Lower lobe of right lung (tissue), 2 donors: ENCODE data around the gene FAM111A. TPM values are rescaled to one million over a fixed set of nuclear protein-coding genes. Genes with fewer than 3 reads are reported as not detected.
A peak's percentile ranks its signal among the peaks of the same experiment; 100 is the strongest.
"Not testable (repeated sequence)": the region's sequence is repeated elsewhere in the genome, so short reads cannot be mapped to it uniquely, and the experiment has no call there.

Experiments used
- ATAC-seq, 2 donors: fragments of 200-7000 bp; cut with Tn5 transposase; one replicate each; pipeline ENCODE4 v1.9.1; 2020 to 2022; ENCODE audit warnings: mild to moderate bottlenecking in 2 of 2, moderate library complexity in 2 of 2
- DNase-seq: peaks from one replicate; pipeline ENCODE4 v3.0.0-alpha.2; 2020
- H3K27ac ChIP-seq: fragments of 200-600 bp; one replicate; pipeline ENCODE4 v1.8.0; 2022
- H3K27me3 ChIP-seq: fragments of 200-600 bp; one replicate; pipeline ENCODE4 v1.8.0; 2022; ENCODE audit warnings: low read depth
- H3K36me3 ChIP-seq: fragments of 200-600 bp; one replicate; pipeline ENCODE4 v1.8.0; 2022; ENCODE audit warnings: mild to moderate bottlenecking
- H3K4me1 ChIP-seq: fragments of 200-600 bp; one replicate; pipeline ENCODE4 v1.8.0; 2022
- H3K4me3 ChIP-seq: fragments of 200-600 bp; one replicate; pipeline ENCODE4 v1.8.0; 2022; ENCODE audit warnings: mild to moderate bottlenecking
- H3K9me3 ChIP-seq: fragments of 200-600 bp; one replicate; pipeline ENCODE4 v1.8.0; 2022
- intact Hi-C: fragments of 100-400 bp; cut with DNase I; formaldehyde crosslinking; loops from one replicate; pipeline ENCODE4 v1.11.0; 2022
- long read RNA-seq: library from polyadenylated mRNA; unstranded; transcript quantifications from one replicate; pipeline ENCODE4 v2.0.0, GENCODE V29; 2021
- total RNA-seq: library from RNA; stranded (reverse); fragmentation: NEBNext Ultra II Directional; extraction: Animal tissue kit (Norgen Biotek cat#: 25700); gene quantifications from one replicate; pipeline ENCODE4 v1.2.1, GENCODE V29; 2021
- TF ChIP-seq, protein P1 (sequence below): fragments of 200-600 bp; IDR thresholded peaks from one replicate; pipeline ENCODE4 v1.8.0; 2022; ENCODE audit warnings: antibody characterized with exemption, mild to moderate bottlenecking
- donor health status: DM: no; HTN: yes; CAD: no; lungs with severe emphysema.

The FAM111A gene, protein sequence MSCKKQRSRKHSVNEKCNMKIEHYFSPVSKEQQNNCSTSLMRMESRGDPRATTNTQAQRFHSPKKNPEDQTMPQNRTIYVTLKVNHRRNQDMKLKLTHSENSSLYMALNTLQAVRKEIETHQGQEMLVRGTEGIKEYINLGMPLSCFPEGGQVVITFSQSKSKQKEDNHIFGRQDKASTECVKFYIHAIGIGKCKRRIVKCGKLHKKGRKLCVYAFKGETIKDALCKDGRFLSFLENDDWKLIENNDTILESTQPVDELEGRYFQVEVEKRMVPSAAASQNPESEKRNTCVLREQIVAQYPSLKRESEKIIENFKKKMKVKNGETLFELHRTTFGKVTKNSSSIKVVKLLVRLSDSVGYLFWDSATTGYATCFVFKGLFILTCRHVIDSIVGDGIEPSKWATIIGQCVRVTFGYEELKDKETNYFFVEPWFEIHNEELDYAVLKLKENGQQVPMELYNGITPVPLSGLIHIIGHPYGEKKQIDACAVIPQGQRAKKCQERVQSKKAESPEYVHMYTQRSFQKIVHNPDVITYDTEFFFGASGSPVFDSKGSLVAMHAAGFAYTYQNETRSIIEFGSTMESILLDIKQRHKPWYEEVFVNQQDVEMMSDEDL
- 68.4 TPM for total RNA-seq
- long read RNA-seq, partial matches to known transcripts, result 9 of 42 reads
- long read RNA-seq, other reads (novel, unspliced or antisense), result 28 of 42 reads

DNA sequence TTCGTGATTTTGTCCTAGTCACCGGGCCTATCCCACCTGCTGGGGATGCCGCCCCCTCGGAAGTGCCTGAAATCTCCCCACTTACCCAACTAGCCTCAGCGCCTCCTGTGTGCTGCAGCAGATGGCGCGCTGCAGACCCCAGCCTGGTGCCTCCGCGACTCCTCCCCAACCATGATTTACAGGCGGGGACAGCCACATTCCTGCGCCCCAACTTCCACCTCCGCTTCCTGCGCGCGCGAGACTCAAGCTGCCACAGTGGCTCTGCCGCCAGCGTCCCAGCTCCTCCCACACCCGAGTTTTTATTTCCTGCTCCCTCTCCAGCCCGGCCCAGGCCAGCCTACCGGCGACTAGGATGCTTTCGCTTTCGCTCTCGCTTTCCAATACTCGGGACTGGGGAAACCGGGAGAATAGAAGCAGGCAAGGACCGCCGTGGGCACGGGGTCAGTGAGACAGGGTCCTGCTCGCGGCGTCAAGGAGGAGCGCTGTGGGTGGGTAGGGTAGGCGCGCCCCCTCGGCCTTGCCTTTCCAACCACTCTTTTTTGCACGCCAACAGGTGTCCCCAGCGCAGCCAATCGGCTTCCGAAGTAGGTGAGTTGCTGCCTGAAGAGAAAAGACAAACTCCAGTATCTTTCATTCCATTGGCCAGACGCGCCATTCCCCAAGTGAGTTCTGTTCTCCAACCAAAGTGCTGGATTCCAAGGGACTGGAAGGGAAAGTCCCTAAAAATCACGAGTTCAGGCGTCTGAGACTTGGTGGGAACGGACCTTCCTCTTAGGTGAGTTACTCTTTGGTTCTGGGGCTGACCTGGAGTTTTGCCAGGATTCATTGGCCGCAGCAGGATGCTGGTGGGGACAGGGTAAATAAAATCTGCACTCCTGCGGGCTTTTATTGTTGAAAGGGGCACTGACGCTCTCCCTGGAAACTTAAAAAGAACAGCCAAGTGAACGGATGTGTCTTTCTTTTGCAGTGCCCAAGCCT, at the start of gene FAM111A:
FAM111A (plus strand) TSS at position 327 of the 978 bp plus-strand sequence. CDS start 6,017 bp downstream, outside the sequence.
- Histone ChIP-seq H3K4me3 (peak within 1 kb of the TSS; percentile 81), H3K27me3 (no peaks in the 10 kb centered on the region), H3K4me1 (peaks cover 35% of the 10 kb centered on the region), H3K9me3 (no peaks in the 10 kb centered on the region), H3K27ac (peak within 1 kb of the TSS; percentile 96), H3K36me3 (peaks cover 27% of the 10 kb centered on the region)
- ATAC-seq, result peak; percentile 96 to 97
- intact Hi-C loops, result no loop called here
- DNase-seq, result peak; percentile 95
- TF ChIP-seq, protein P1, sequence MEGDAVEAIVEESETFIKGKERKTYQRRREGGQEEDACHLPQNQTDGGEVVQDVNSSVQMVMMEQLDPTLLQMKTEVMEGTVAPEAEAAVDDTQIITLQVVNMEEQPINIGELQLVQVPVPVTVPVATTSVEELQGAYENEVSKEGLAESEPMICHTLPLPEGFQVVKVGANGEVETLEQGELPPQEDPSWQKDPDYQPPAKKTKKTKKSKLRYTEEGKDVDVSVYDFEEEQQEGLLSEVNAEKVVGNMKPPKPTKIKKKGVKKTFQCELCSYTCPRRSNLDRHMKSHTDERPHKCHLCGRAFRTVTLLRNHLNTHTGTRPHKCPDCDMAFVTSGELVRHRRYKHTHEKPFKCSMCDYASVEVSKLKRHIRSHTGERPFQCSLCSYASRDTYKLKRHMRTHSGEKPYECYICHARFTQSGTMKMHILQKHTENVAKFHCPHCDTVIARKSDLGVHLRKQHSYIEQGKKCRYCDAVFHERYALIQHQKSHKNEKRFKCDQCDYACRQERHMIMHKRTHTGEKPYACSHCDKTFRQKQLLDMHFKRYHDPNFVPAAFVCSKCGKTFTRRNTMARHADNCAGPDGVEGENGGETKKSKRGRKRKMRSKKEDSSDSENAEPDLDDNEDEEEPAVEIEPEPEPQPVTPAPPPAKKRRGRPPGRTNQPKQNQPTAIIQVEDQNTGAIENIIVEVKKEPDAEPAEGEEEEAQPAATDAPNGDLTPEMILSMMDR, result peak; percentile 30

DNA sequence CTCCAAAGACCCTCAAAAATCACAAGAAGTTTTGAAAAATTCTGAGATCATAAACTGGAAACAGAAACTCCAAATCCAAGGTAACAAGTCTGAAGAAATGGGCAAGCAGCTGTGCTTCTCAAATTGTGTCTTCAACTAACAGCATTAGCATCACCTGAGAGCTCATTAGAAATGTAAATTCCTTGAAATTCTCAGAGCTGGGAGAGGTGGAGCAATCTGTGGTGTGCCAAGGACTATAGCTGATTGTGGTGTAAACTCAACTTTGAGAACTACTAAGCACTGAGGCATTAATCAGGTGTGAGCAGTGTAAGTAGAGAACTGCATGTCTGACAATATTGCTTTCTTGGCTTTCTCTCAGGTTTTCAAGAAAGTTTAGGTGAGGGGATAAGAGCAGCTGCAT, 49.1 kb upstream of the FAM111A start:
- intact Hi-C loops, H3K9me3 ChIP-seq, H3K36me3 ChIP-seq, H3K27me3 ChIP-seq, H3K4me3 ChIP-seq, H3K4me1 ChIP-seq, DNase-seq, H3K27ac ChIP-seq, ATAC-seq: not testable (repeated sequence)

DNA sequence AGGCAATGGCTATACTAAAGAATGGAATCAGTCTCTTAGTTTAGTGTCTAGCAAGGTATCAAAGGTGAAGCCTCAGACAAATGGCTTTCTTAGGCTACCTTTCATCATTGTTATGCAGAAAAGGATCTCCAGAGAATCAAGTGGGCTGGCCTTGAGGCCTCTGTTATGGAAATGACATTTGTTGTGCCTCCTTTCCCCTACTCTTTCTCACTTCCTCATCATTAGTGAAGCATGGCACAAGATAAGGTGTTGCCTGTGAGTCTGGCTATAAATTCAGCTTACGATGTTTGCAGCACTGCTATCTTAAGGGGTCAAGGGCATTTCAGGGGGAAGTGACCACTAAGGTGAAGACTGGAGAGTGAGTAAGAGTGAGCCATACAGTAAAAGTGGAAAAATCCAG, 47.4 kb upstream of the FAM111A start:
- intact Hi-C loops, H3K9me3 ChIP-seq, ATAC-seq, H3K27me3 ChIP-seq, H3K4me1 ChIP-seq, H3K27ac ChIP-seq, H3K36me3 ChIP-seq, DNase-seq, H3K4me3 ChIP-seq: not testable (repeated sequence)

DNA sequence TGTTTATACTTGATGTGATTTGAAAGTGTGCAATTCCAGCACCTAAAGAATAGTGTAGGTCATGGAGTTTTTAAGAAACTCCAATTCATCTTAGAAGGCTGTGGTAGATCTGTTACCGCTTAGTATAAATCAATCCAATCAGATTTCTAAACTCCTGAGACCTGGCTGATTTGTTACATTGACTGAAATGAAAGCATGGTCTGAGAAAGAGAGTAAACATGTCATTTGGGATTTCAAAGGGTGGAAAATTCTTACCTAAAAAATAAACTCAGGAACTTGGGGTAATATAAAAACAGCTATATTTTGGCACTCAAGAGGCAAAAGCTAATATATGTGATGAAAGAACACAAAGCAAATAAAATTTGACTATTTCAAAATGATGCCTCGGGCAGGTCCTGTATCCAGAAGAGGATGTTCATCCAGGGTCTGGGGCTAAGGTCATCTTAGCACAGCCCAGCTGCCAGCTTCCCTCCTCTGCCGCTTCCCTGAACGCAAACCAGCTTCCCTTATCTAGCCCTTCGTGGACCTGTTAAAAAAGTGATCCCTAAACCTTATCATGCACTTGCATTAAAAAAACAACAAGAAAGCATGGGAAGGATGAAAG, 46.6 kb upstream of the FAM111A start:
- H3K9me3 ChIP-seq, intact Hi-C loops, H3K4me1 ChIP-seq, DNase-seq, H3K27ac ChIP-seq, H3K4me3 ChIP-seq, H3K27me3 ChIP-seq, H3K36me3 ChIP-seq: not testable (repeated sequence)
- ATAC-seq, result peak in 1 of 2 donors; percentile 80

DNA sequence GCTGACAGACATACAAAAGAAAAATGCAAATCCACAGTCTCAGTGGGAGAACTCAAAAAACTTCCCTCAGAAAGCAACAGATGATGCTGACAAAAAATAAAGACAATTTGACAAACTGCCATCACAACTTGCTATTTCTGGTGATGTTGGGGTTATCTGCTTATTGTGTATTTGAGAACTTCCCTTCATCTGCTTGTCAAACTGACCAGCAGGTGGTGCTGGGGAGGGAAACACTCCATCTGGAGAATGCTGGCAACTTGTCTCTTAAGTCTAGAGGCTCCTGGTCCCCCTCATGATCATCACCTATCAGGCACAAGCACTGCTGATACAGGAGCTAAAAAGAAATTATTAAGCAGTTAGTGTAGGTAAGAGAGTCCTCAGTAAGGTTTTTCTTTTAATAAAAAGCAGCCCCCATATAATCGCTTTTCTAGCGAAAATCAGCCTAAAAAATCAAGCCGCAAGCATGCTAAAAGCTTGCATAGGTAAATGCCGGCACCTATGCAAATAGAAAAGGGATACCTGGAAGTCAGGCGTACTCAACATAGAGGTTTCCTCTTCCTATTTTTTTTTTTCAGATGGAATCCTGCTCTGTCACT, 45.4 kb upstream of the FAM111A start:
- Histone ChIP-seq H3K9me3 (no peaks in the 10 kb centered on the region), H3K4me3 (no peak overlapping the region), H3K27me3 (no peaks in the 10 kb centered on the region), H3K27ac (no peak overlapping the region), H3K4me1 (peaks cover 5% of the 10 kb centered on the region), H3K36me3 (no peaks in the 10 kb centered on the region)
- DNase-seq, result peak; percentile 57
- TF ChIP-seq, protein P1, result peak; percentile 72
- intact Hi-C loops, result no loop called here
- ATAC-seq, result peak; percentile 69 to 73

DNA sequence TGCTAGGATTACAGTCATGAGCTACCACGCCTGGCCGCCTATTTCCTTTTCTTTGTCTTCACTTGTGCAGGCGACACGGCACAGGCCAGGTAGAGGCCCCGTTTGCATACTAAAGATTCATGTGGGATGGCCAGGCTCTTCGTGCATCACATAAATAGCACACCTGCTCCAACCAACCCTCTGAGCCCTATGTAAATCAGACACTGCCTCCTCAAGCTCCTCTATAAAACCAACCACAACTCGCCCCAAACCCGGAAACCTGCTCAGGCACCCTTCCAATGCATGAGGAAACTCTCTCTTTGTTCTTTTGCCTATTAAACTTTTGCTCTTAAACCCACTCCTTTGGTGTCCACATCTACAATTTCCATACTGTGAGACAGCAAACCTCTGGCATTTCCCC, 44.7 kb upstream of the FAM111A start:
- H3K36me3 ChIP-seq, H3K27me3 ChIP-seq, intact Hi-C loops, DNase-seq, H3K4me3 ChIP-seq, H3K9me3 ChIP-seq, H3K4me1 ChIP-seq, ATAC-seq, H3K27ac ChIP-seq: not testable (repeated sequence)
